HG03354 (cell line): ENCODE measurements around the gene KLHL8.
"Not testable (repeated sequence)": the region's sequence is repeated elsewhere in the genome, so short reads cannot be mapped to it uniquely, and the experiment has no call there.

Experiments used
- ATAC-seq: cut with Tn5 transposase; IDR thresholded peaks from one replicate; pipeline ENCODE4 v1.9.1; 2021; ENCODE audit warnings: mild to moderate bottlenecking; ENCODE audit not compliant: unreplicated experiment, poor library complexity, severe bottlenecking

The KLHL8 gene

GRCh38 chr4:87229979-87230378 lies 9.6 kb upstream of the KLHL8 start:
- no peak for ATAC-seq

- ATAC-seq, result no peak
These were observed 7.9 kb upstream of the KLHL8 start for GRCh38 chr4:87228262-87228860.

GRCh38 chr4:87227751-87228151 lies 7.3 kb upstream of the KLHL8 start:
- ATAC-seq, result no peak

GRCh38 chr4:87225936-87226335 lies 5.5 kb upstream of the KLHL8 start:
- no peak for ATAC-seq

- ATAC-seq, result no peak
These were observed 3.9 kb upstream of the KLHL8 start for GRCh38 chr4:87224141-87224923.

GRCh38 chr4:87219632-87220093 lies 755 bp downstream of the KLHL8 start:
- ATAC-seq, result peak; percentile 41

- not testable (repeated sequence) for ATAC-seq
These were observed 3.1 kb downstream of the KLHL8 start for GRCh38 chr4:87217235-87217763.

GRCh38 chr4:87216469-87216868 lies 3.9 kb downstream of the KLHL8 start:
- no peak for ATAC-seq

- ATAC-seq, result no peak
These were observed 6.9 kb downstream of the KLHL8 start for GRCh38 chr4:87213421-87214075.

GRCh38 chr4:87211249-87211952 lies 9.0 kb downstream of the KLHL8 start:
- no peak for ATAC-seq

GRCh38 chr4:87209696-87210095 lies 10.7 kb downstream of the KLHL8 start:
- ATAC-seq, result peak; percentile 93

- no peak for ATAC-seq
These were observed 11.2 kb downstream of the KLHL8 start for GRCh38 chr4:87209182-87209581.

- no peak for ATAC-seq
These were observed 15.9 kb downstream of the KLHL8 start for GRCh38 chr4:87204559-87204958.

GRCh38 chr4:87196927-87197326 lies 23.5 kb downstream of the KLHL8 start:
- ATAC-seq, result no peak

- ATAC-seq, result no peak
These were observed 24.3 kb downstream of the KLHL8 start for GRCh38 chr4:87196146-87196545.

GRCh38 chr4:87193958-87194675 lies 26.3 kb downstream of the KLHL8 start:
- no peak for ATAC-seq

- no peak for ATAC-seq
These were observed 28.1 kb downstream of the KLHL8 start for GRCh38 chr4:87192145-87192919.

GRCh38 chr4:87188932-87189331 lies 31.5 kb downstream of the KLHL8 start:
- ATAC-seq, result no peak

- no peak for ATAC-seq
These were observed 32.4 kb downstream of the KLHL8 start for GRCh38 chr4:87188048-87188447.
